GM21717 (cell line): Measurements from ENCODE around the gene KCP.
"Not testable (repeated sequence)": the region's sequence is repeated elsewhere in the genome, so short reads cannot be mapped to it uniquely, and the experiment has no call there.

ENCODE experiments used
- ATAC-seq: cut with Tn5 transposase; IDR thresholded peaks from one replicate; pipeline ENCODE4 v1.9.1; 2021; ENCODE audit warnings: mild to moderate bottlenecking, moderate library complexity; ENCODE audit not compliant: unreplicated experiment

The KCP gene

GRCh38 chr7:128910569-128910945 is at the start of gene KCP:
TSS of gene KCP (minus strand) at chr7:128910709. CDS start at chr7:128910676, 33 bp downstream.
- ATAC-seq, result no peak

- no peak for ATAC-seq
These were observed 48.8 kb upstream of the KCP start for GRCh38 chr7:128959296-128959695.

GRCh38 chr7:128955981-128956380 is 45.5 kb upstream of the KCP start:
- ATAC-seq, result no peak

- no peak for ATAC-seq
These were observed 44.6 kb upstream of the KCP start for GRCh38 chr7:128954830-128955802.

- ATAC-seq, result no peak
These were observed 43.6 kb upstream of the KCP start for GRCh38 chr7:128954150-128954549.

DNA sequence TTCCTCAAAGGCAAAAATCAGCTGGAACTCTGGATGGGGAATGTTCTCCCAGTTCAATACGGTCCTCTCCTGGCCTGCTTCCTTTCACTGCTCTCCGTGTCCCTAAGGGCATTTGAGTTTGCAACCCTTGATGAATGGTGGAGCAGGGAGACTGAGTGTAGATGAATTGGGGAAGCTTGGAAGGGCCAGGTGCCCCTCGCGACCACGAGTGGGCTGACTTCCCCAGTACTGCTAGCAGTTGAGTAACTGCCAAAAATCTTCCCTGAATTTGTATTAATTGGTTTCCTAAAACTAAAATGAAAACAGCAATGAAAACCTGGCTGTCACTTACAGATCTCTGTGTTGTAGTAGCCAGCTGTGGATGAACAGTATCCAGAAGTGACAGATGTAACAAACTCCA is 40.8 kb upstream of the KCP start:
- no peak for ATAC-seq

GRCh38 chr7:128948976-128949760 is 38.7 kb upstream of the KCP start:
- no peak for ATAC-seq

DNA sequence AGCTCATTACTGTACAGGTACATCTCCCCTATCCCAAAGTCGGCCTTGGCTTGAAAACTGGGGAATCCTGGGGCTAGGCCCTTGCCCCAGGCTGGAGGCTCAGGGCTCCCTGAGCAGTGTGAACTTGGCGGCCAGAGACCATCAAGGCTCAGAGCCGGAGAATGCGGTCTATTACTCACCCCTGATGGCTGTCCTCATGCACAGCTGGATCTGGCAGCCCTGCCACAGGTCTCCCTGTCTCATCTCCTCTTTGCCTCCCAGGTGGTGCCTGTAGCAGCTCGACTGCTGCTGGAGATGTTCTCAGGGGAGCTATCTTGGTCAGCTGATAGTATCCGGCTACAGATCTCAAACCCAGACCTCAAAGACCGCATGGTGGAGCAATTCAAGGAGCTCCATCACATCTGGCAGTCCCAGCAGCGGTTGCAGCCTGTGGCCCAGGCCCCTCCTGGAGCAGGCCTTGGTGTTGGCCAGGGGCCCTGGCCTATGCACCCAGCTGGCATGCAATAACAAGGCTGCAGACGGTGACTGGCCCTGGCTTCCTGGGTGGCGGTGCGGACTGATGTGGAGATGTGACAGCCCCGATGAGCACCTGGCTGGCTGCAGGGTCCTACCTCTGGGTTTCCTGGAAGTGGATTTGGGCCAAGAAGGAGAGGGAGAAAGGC is 37.9 kb upstream of the KCP start:
- ATAC-seq, result no peak

DNA sequence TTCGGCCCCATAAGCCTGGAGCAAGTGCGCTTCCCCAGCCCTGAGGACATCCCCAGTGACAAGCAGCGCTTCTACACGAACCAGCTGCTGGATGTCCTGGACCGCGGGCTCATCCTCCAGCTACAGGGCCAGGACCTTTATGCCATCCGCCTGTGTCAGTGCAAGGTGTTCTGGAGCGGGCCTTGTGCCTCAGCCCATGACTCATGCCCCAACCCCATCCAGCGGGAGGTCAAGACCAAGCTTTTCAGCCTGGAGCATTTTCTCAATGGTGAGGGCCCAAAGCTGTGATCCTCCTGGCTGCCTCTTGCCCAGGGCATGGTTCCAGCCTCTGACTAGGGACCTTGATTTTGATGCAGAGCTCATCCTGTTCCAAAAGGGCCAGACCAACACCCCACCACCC is 37.3 kb upstream of the KCP start:
- ATAC-seq, result no peak

- no peak for ATAC-seq
These were observed 36.7 kb upstream of the KCP start for GRCh38 chr7:128946936-128947830.

GRCh38 chr7:128945668-128946366 is 35.3 kb upstream of the KCP start:
- ATAC-seq, result no peak

DNA sequence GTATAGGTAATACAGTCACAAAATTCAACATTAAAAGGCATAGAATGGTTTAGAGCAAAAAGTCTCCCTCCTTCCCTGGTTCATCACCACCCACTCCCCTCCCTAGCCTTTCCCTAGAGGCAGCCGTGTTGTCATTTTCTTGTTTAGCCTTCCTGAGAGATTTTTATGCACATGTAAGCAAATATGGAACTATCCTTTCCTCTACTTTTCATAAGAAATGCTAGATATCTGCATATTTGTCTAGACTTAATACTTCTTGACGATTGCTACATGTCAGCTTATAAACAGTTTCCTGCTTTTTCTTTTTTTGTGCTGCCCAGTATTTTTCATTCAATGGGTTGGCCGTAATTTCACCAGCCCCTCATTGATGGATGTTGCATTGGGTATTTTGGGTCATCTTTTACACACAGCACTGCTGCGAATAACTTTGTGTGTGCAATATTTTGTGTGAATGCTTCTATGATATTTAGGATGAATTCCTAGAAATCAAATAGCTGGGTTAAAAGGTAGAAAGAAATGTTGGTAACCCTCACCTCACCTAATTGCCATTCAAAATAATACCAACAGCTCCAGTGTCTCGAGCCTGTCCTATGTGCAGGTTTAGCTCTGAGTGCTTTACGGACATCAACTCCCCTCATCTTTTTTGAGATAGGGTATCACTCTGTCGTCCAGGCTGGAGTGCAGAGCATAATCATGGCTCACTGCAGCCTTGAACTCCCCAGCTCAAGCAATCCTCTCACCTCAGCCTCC is 34.2 kb upstream of the KCP start:
- no peak for ATAC-seq

GRCh38 chr7:128943251-128943650 is 32.7 kb upstream of the KCP start:
- not testable (repeated sequence) for ATAC-seq

- no peak for ATAC-seq
These were observed 31.5 kb upstream of the KCP start for GRCh38 chr7:128941946-128942526.

DNA sequence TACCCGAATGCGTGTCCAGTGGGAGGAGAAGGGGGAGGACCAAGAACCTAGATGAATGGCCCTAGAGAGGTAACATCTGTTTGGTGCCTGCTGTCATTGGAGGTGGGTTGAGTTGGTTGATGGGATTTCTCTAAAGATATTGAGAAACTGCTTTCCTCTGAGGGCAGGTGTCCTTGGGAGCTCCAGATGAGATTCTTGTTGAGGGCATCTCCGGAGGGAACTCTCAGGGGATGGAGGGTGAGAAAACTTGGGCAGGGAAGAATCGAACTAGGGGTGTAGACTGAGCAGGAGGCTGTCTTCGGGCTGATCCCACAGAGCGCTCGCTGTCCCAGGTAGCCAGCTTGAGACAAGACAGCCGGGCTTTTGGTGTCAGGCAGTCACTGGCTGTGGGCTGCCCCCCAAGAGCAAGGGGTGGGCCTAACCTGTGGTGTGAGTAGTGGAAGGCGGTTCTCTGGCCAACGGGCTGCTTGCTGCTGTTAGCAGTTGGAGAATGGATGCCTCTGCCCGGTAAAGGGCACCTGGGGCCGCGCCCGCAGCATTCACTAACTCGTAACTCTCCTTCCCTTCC is 30.9 kb upstream of the KCP start:
- ATAC-seq, result no peak

- peak; percentile 56 for ATAC-seq
These were observed 30.2 kb upstream of the KCP start for GRCh38 chr7:128940494-128941322.

GRCh38 chr7:128939861-128940410 is 29.4 kb upstream of the KCP start:
- ATAC-seq, result peak; percentile 22
